ENCODE data around the gene TSEN54.

GRCh38 chr17:75544250-75544649 lies 27.9 kb downstream of the TSEN54 start:
- TF ChIP-seq CTCF (IDR thresholded peaks at IDR 0.05): no peak
- no peak for TF ChIP-seq POLR2A (IDR thresholded peaks at IDR 0.05)
- no peak for TF ChIP-seq POLR2AphosphoS5 (IDR thresholded peaks at IDR 0.05)
